ENCODE data around the gene CYTH3. TPM values are rescaled to one million over a fixed set of nuclear protein-coding genes. Genes with fewer than 3 reads are reported as not detected.

CYTH3 gene
- total and polyA plus RNA-seq, 2 donors (not counting 3 experiments of a cell fraction or from before 2014, with no cell fraction given), result 8.6 to 11.2 TPM

DNA sequence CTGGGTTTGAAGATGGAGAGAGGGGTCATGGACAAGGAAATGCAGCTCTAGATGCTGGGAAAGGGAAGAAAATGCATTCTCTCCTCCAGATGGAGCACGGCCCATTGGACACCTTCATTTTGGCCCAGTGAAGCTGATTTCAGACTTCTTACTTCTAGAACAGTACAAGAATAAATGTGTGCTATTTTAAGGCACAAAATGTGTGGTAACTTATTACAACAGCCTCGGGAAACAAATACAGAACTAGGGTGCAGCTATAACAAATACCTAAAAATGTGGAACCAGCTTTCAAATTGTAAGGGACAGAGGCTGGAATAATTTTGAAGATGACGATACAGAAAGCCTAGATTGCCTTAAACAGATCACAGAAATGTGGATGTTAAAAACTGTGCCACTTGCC, 54.1 kb downstream of the CYTH3 start:
- FAIRE-seq (no peak), DNase-seq (ENCODE audit: low read depth, low spot score) (no peak)
- POLR2A ChIA-PET, result no interaction called here
- CTCF ChIA-PET, result interaction anchor here (1.5 to 2.1 kb wide), 2 partner anchors 10 to 15 kb away, joined by 3 to 6 read pairs; no protein-coding TSS in a partner anchor
- no peaks in the 10 kb centered on the region for H3K9me1 ChIP-seq (replicated peaks; ENCODE audit: control insufficient read depth, extremely low read depth, insufficient read depth, low read length)
- H3K4me2 ChIP-seq (ENCODE audit: insufficient read depth, low read length), result no peak overlapping the region
- no peak overlapping the region for H3K9ac ChIP-seq (replicated peaks; ENCODE audit: extremely low read depth, insufficient read depth, low read length)
- no peak overlapping the region for H3K4me3 ChIP-seq (replicated peaks in 1 of 3; ENCODE audit: insufficient read depth in 1 of 3, low read depth in 1 of 3, low read length in 3 of 3)
- dilution Hi-C loops (cut with MboI; ENCODE audit: extremely low pct_ligation_motif_present, low sequenced_read_pairs), result no loop called here
- H2AFZ ChIP-seq (ENCODE audit: low read depth, low read length), result no peak overlapping the region
- H4K20me1 ChIP-seq (replicated peaks; ENCODE audit: control insufficient read depth, extremely low read depth, insufficient read depth, low read length), result no peaks in the 10 kb centered on the region
- H3K9me3 ChIP-seq (replicated peaks; ENCODE audit: control insufficient read depth, insufficient read depth, low read length), result no peaks in the 10 kb centered on the region
- BruUV-seq (replicated peaks), result no TSS peak
- intact Hi-C loops (cut with micrococcal nuclease), result no loop called here
- no peaks in the 10 kb centered on the region for H3K4me1 ChIP-seq (ENCODE audit: control insufficient read depth, extremely low read depth, insufficient read depth, low read length)
- H3K27ac ChIP-seq (ENCODE audit: insufficient read depth, low read depth, low read length), result no peak overlapping the region
- H3K27me3 ChIP-seq (ENCODE audit: control insufficient read depth in 2 of 2, insufficient read depth in 2 of 2, low read length in 2 of 2), result no peaks in the 10 kb centered on the region
- H3K36me3 ChIP-seq (ENCODE audit: control insufficient read depth in 2 of 2, extremely low read depth in 1 of 2, insufficient read depth in 2 of 2, low read length in 2 of 2), result no peaks in the 10 kb centered on the region
- TF ChIP-seq GATA2 (IDR thresholded peaks at IDR 0.05; ENCODE audit: insufficient read depth, insufficient read length, low read depth, low read length), result no peak
- TF ChIP-seq MYC (IDR thresholded peaks at IDR 0.05; ENCODE audit: low read depth, low read length), result no peak
- TF ChIP-seq FOS (IDR thresholded peaks at IDR 0.05; ENCODE audit: borderline replicate concordance, insufficient read depth, low read length), result no peak
- no peaks in the 10 kb centered on the region for H3K79me2 ChIP-seq (ENCODE audit: control insufficient read depth, insufficient read depth, low read length)

DNA sequence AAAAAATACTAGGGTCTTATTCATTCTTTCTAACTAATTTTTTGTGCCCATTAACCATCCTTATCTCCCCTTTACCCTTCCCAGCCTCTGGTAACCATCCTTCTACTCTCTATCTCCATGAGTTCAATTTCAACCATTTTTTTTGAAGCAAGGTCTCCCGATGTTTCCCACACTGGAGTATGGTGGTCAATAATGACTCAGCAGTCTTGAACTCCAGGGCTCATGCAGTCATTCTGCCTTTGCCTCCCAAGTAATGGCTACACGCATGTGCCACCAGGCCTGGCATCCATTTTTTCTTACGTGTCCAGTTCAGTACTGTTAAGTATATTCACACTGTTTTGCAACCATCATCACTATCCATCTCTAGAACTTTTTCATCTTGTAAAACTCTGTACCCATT, 60.4 kb downstream of the CYTH3 start:
- Histone ChIP-seq H3K4me3 (replicated peaks in 1 of 3; ENCODE audit: insufficient read depth in 1 of 3, low read depth in 1 of 3, low read length in 3 of 3) (no peak overlapping the region), H4K20me1 (replicated peaks; ENCODE audit: control insufficient read depth, extremely low read depth, insufficient read depth, low read length) (no peaks in the 10 kb centered on the region), H3K27me3 (ENCODE audit: control insufficient read depth in 2 of 2, insufficient read depth in 2 of 2, low read length in 2 of 2) (no peaks in the 10 kb centered on the region), H3K79me2 (ENCODE audit: control insufficient read depth, insufficient read depth, low read length) (no peaks in the 10 kb centered on the region), H3K9me3 (replicated peaks; ENCODE audit: control insufficient read depth, insufficient read depth, low read length) (no peaks in the 10 kb centered on the region), H3K4me1 (ENCODE audit: control insufficient read depth, extremely low read depth, insufficient read depth, low read length) (no peaks in the 10 kb centered on the region), H3K4me2 (ENCODE audit: insufficient read depth, low read length) (no peak overlapping the region), H3K9ac (replicated peaks; ENCODE audit: extremely low read depth, insufficient read depth, low read length) (no peak overlapping the region), H3K36me3 (ENCODE audit: control insufficient read depth in 2 of 2, extremely low read depth in 1 of 2, insufficient read depth in 2 of 2, low read length in 2 of 2) (no peaks in the 10 kb centered on the region), H2AFZ (ENCODE audit: low read depth, low read length) (no peak overlapping the region), H3K9me1 (replicated peaks; ENCODE audit: control insufficient read depth, extremely low read depth, insufficient read depth, low read length) (no peaks in the 10 kb centered on the region), H3K27ac (ENCODE audit: insufficient read depth, low read depth, low read length) (no peak overlapping the region)
- ChIA-PET POLR2A (no interaction called here), CTCF (no interaction called here)
- no TSS peak for BruUV-seq (replicated peaks)
- dilution Hi-C loops (cut with MboI; ENCODE audit: extremely low pct_ligation_motif_present, low sequenced_read_pairs) (no loop called here), intact Hi-C loops (cut with micrococcal nuclease) (no loop called here)
- DNase-seq (ENCODE audit: low read depth, low spot score) (no peak), FAIRE-seq (no peak)
- TF ChIP-seq, protein P1, sequence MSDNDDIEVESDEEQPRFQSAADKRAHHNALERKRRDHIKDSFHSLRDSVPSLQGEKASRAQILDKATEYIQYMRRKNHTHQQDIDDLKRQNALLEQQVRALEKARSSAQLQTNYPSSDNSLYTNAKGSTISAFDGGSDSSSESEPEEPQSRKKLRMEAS (IDR thresholded peaks at IDR 0.05; ENCODE audit: insufficient read depth, insufficient read length), result no peak
- TF ChIP-seq GATA2 (IDR thresholded peaks at IDR 0.05; ENCODE audit: insufficient read depth, insufficient read length, low read depth, low read length) (no peak), EZH2 (IDR thresholded peaks at IDR 0.05; ENCODE audit: borderline replicate concordance, low read depth, low read length, severe bottlenecking) (no peak), POLR2A (IDR thresholded peaks at IDR 0.05; ENCODE audit: low read depth, low read length) (no peak), MYC (IDR thresholded peaks at IDR 0.05; ENCODE audit: low read depth, low read length) (no peak)

Data from endothelial cell of umbilical vein (primary cell).